ENCODE data around the gene ALG9. TPM values are rescaled to one million over a fixed set of nuclear protein-coding genes. Genes with fewer than 3 reads are reported as not detected.

ALG9 gene
- total RNA-seq, 3 donors from 2014 or later = 31.8 to 46.2 (median 43.9) TPM

DNA sequence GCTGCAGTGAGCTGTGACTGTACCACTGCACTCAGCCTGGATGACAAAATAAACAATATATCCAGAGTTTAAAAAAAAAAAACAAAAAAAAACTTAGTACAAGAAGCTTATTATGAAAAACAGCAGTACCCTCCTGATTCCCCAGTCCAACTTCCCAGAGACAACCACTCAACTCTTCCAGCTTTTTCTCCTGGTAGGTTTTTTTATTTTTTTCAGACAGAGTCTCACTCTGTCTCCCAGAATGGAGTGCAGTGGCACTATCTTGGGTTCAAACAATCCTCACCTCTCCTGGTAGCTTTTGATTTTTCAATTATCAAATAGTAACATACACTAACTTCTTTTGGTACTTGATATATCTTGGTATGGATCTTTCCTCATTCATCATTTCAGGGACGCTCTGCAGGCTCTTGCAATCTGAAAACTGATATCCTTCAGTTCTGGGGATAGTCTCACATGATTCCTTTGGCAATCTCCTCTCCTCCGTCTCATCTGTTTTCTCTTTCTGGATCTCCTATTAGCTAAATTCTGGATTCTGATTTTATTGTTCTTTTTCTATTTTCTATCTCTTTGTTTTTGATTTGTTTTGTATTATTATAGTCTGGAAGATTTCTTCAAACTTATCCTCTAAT lies 44.9 kb downstream of the ALG9 start:
- no peaks in the 10 kb centered on the region for H3K4me1 ChIP-seq
- no peak for DNase-seq (ENCODE audit: low spot score in 2 of 2)
- H3K4me3 ChIP-seq = no peak overlapping the region
- TF ChIP-seq CTCF (IDR thresholded peaks at IDR 0.05) (no peak), POLR2AphosphoS5 (IDR thresholded peaks at IDR 0.05) (no peak), POLR2A (IDR thresholded peaks at IDR 0.05) (no peak)
- no peaks in the 10 kb centered on the region for H3K36me3 ChIP-seq
- H3K27me3 ChIP-seq = no peaks in the 10 kb centered on the region
- no peaks in the 10 kb centered on the region for H3K9me3 ChIP-seq
- intact Hi-C loops (cut with DNase I; ENCODE audit: low total_unique reads) = no loop called here
- H3K27ac ChIP-seq = no peak overlapping the region

DNA sequence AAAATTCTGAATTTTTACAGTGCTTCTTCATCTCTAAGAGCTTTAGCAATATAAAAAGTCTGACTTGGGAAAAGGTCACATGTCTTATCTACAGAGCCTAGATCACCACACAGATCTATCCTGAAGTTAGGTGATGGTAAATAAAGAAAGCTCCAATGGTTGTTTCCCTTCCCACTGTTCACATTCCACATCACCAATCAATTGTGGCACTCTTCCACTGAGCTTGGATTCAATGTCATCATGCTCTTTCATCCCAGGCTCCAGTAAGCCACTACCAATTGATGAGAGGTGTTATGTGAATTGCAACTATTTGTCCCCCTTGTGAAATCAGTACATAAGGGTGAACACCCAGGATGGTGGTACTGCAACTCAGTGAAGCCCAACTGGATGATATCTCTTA lies 47.8 kb downstream of the ALG9 start:
- intact Hi-C loops (cut with DNase I; ENCODE audit: low total_unique reads) = no loop called here
- no peak for TF ChIP-seq POLR2A (IDR thresholded peaks at IDR 0.05)
- no peak for TF ChIP-seq POLR2AphosphoS5 (IDR thresholded peaks at IDR 0.05)
- Histone ChIP-seq H3K4me1 (peaks cover 0 to 7% of the 10 kb centered on the region in 2 donors), H3K27me3 (no peaks in the 10 kb centered on the region), H3K4me3 (no peak overlapping the region), H3K27ac (no peak overlapping the region), H3K9me3 (no peaks in the 10 kb centered on the region), H3K36me3 (no peaks in the 10 kb centered on the region)
- no peak for DNase-seq (ENCODE audit: low spot score in 2 of 2)

GRCh38 chr11:111823131-111823530 lies 48.2 kb downstream of the ALG9 start:
- no peak for TF ChIP-seq POLR2A (IDR thresholded peaks at IDR 0.05)
- no peak for TF ChIP-seq CTCF (IDR thresholded peaks at IDR 0.05)
- TF ChIP-seq POLR2AphosphoS5 (IDR thresholded peaks at IDR 0.05) = no peak
- intact Hi-C loops (cut with DNase I; ENCODE audit: low total_unique reads) = no loop called here
- DNase-seq (ENCODE audit: low spot score in 2 of 2) = no peak

GRCh38 chr11:111819829-111820237 lies 51.5 kb downstream of the ALG9 start:
- no peak for DNase-seq (ENCODE audit: low spot score in 2 of 2)
- Histone ChIP-seq H3K4me3 (no peak overlapping the region), H3K27ac (peak overlapping the region; percentile 72 to 77), H3K27me3 (no peaks in the 10 kb centered on the region), H3K9me3 (no peaks in the 10 kb centered on the region), H3K36me3 (no peaks in the 10 kb centered on the region), H3K4me1 (peaks cover 0 to 7% of the 10 kb centered on the region in 2 donors)
- intact Hi-C loops (cut with DNase I; ENCODE audit: low total_unique reads) = no loop called here
- TF ChIP-seq POLR2A (IDR thresholded peaks at IDR 0.05) = no peak
- TF ChIP-seq POLR2AphosphoS5 (IDR thresholded peaks at IDR 0.05) = no peak
- TF ChIP-seq CTCF (IDR thresholded peaks at IDR 0.05) = no peak

More at GRCh38 chr11:111823131-111823530, 48.2 kb downstream of the ALG9 start:
- H3K9me3 ChIP-seq = no peaks in the 10 kb centered on the region
- H3K27me3 ChIP-seq = no peaks in the 10 kb centered on the region
- H3K4me1 ChIP-seq = peaks cover 0 to 7% of the 10 kb centered on the region in 2 donors
- H3K27ac ChIP-seq = no peak overlapping the region
- no peak overlapping the region for H3K4me3 ChIP-seq
- no peaks in the 10 kb centered on the region for H3K36me3 ChIP-seq

- no peaks in the 10 kb centered on the region for H3K36me3 ChIP-seq
- no peak overlapping the region for H3K4me3 ChIP-seq
- intact Hi-C loops (cut with DNase I; ENCODE audit: low total_unique reads) = no loop called here
- no peaks in the 10 kb centered on the region for H3K9me3 ChIP-seq
- H3K27ac ChIP-seq = peak overlapping the region; percentile 72 to 77
- peaks cover 0 to 7% of the 10 kb centered on the region in 2 donors for H3K4me1 ChIP-seq
- no peak for TF ChIP-seq POLR2A (IDR thresholded peaks at IDR 0.05)
- no peak for DNase-seq (ENCODE audit: low spot score in 2 of 2)
- no peaks in the 10 kb centered on the region for H3K27me3 ChIP-seq
Measured at GRCh38 chr11:111819161-111819828, 52.1 kb downstream of the ALG9 start.

DNA sequence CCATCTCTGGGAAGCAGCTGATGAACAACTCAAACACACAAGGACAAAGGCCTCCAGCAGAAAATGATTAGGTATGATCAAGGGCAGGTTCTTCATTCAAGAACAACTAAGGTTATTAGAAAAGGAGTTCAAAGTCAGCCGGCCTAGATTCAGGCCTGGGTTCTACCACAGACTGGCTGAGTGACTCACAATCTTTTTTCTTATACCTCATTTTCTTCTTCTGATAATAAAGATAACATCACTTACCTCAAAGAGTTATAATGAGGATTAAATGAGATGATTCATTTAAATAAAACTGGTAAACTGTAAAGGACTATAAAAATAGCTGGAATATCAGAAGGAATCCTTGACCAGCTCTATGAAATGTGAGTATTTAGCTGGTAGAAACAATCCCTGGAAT lies 55.9 kb downstream of the ALG9 start:
- Histone ChIP-seq H3K27ac (no peak overlapping the region), H3K27me3 (no peaks in the 10 kb centered on the region), H3K9me3 (no peaks in the 10 kb centered on the region), H3K4me1 (peaks cover 0 to 7% of the 10 kb centered on the region in 2 donors), H3K36me3 (no peaks in the 10 kb centered on the region), H3K4me3 (no peak overlapping the region)
- DNase-seq (ENCODE audit: low spot score in 2 of 2) = no peak
- TF ChIP-seq POLR2AphosphoS5 (IDR thresholded peaks at IDR 0.05) = no peak
- TF ChIP-seq POLR2A (IDR thresholded peaks at IDR 0.05) = no peak
- TF ChIP-seq CTCF (IDR thresholded peaks at IDR 0.05) = no peak
- intact Hi-C loops (cut with DNase I; ENCODE audit: low total_unique reads) = no loop called here

Data from breast epithelium (tissue), 4 donors.